ENCODE data around the gene ADAMTS7.
"Not testable (repeated sequence)": the region's sequence is repeated elsewhere in the genome, so short reads cannot be mapped to it uniquely, and the experiment has no call there.

Gene ADAMTS7

DNA sequence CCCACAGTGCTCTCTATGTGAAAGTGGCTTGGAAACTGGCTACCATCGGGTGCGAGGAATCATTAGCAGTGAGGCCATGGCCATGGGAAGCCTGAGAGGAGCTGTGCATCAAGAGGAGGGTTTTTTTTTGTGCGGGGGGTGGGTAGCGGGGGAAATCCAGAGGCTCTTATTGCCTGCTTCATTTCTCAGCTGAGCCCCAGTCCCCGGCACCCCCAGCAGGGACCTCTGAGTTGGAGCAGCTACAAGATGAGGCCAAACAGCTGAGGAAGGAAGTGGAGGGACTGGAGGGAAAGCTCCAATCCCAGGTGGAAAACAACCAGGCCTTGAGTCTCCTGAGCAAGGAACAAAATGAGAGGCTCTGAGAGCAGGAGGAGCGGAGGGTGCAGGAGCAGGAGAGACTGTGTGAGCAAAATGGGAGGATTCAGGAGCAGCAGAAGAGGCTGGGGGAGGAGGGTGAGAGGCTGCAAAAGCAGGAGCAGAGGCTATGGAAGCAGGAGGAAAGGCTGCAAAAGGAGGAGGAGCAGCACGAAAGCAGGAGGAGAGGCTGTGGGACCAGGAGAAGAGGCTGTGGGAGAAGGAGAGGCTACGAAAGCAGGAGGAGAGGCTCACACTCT lies 76.7 kb downstream of the ADAMTS7 start:
- H3K27ac ChIP-seq, result no peak overlapping the region
- 0 out of 20 replicates have a peak, but pooled peaks cover 0 to 3% (median 0%) of the 10 kb centered on the region in 10 experiments for H3K4me1 ChIP-seq
- H3K9ac ChIP-seq, result no peak overlapping the region
- no peaks in the 10 kb centered on the region for H4K20me1 ChIP-seq
- H3K4me3 ChIP-seq, result no peak overlapping the region
- no peak for TF ChIP-seq Cebpa-rat (IDR thresholded peaks at IDR 0.05)
- no peaks in the 10 kb centered on the region for H3K36me3 ChIP-seq
- no peaks in the 10 kb centered on the region for H3K9me3 ChIP-seq (replicated peaks in 1 of 11)
- no peaks in the 10 kb centered on the region for H3K27me3 ChIP-seq
- no peak overlapping the region for H3K4me2 ChIP-seq

DNA sequence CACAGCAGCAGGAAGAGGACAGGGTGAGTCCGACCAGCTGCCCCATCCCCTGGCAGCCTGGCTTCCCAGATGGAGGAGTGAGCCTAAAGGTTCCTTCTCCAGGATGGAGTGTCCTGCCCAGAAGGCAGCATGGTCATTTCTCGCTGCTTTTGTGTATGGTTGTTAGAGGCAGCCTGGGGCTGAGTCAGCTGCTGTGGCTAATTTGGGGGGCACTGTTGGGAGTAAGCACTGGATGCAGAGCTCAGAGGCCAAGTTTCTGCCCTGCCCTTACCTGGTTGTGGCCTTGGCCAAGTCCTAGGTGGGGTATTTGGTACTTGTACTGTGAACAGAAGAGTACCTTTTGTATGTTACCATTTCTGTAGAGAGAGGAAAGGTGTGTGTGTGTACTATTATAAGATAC lies 78.6 kb downstream of the ADAMTS7 start:
- H3K27me3 ChIP-seq, result no peaks in the 10 kb centered on the region
- H3K36me3 ChIP-seq, result no peaks in the 10 kb centered on the region
- no peaks in the 10 kb centered on the region for H4K20me1 ChIP-seq
- no peaks in the 10 kb centered on the region for H3K9me3 ChIP-seq (replicated peaks in 1 of 11)
- no peak overlapping the region for H3K4me2 ChIP-seq
- TF ChIP-seq Cebpa-rat (IDR thresholded peaks at IDR 0.05), result no peak
- H3K27ac ChIP-seq, result no peak overlapping the region
- H3K9ac ChIP-seq, result no peak overlapping the region
- H3K4me3 ChIP-seq, result no peak overlapping the region
- H3K4me1 ChIP-seq, result peaks cover 0 to 8% (median 2%) of the 10 kb centered on the region in 10 experiments; a peak in 4 of 20 replicates

DNA sequence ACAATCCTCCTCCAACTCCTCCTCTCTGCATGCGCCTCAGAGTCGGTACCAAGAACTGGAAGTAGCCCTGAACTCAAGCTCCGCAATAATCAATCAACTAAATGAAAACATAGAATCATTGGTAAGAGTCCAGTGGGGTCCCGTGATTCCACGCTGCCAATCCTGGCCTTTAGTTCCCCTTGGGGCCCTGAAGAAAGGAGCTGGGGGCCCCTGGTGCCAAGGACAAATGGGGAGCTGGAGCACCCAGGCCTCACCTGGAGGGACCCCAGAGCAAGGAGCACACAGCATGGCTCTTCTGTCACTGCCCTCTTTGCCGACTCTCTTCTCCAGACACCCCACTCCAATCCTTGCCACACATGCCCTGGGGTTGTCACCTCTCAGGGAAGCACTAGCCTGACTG lies 80.3 kb downstream of the ADAMTS7 start:
- Histone ChIP-seq H3K4me2 (no peak overlapping the region), H3K4me1 (peaks cover 0 to 12% (median 5%) of the 10 kb centered on the region in 10 experiments; a peak in 4 of 20 replicates), H3K9ac (no peak overlapping the region), H3K36me3 (no peaks in the 10 kb centered on the region), H4K20me1 (no peaks in the 10 kb centered on the region), H3K27ac (no peak overlapping the region), H3K27me3 (no peaks in the 10 kb centered on the region), H3K9me3 (replicated peaks in 1 of 11) (no peaks in the 10 kb centered on the region), H3K4me3 (no peak overlapping the region)
- TF ChIP-seq Cebpa-rat (IDR thresholded peaks at IDR 0.05), result no peak

DNA sequence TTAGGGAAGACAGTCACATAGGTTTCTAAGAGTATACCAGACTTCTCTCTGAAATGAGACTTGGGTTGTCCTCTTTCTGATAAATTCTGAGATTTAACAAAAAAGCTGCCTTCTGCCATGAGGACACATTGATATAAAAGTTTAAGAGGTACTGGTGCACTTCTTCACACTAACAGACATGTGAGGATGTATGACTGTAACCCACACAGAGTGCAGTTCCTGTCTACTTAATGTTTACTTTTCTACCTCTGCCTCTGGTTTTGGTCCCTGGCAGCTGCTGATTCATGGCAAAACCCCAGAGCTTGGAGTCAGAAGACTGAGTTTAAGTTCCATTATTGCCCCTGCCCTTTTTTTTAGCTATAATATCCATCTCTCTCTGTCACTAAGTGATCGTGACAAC lies 82.8 kb downstream of the ADAMTS7 start:
- Histone ChIP-seq H3K4me2 (peak overlapping the region in 1 of 11 experiments; percentile 15; a peak in 1 of 22 replicates), H3K4me1 (peaks cover 0 to 12% (median 3%) of the 10 kb centered on the region in 10 experiments; a peak in 4 of 20 replicates)
- not testable (repeated sequence) for H3K4me3 ChIP-seq; H4K20me1 ChIP-seq; H3K9ac ChIP-seq; H3K27ac ChIP-seq; H3K27me3 ChIP-seq; H3K9me3 ChIP-seq (replicated peaks in 1 of 11); H3K36me3 ChIP-seq

DNA sequence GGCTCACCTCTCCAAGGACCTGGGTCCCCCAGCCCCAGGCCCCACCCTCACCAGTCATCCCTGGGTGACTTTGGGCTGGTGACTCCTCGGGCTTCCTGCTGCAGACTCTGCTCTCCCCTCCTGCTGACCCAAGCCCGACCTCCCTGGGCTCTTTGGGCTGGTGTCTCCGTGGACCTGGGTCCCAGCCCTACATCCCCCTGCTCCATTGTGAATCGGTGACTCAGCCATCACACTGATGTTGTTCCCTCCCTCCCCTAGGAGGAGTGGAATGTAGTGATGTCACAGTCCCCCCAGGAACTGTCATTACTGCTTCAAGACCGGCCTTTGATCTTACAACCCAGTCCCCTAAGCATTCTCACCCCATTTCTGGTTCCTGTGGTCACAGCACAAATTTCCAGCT lies 83.7 kb downstream of the ADAMTS7 start:
- no peaks in the 10 kb centered on the region for H3K27me3 ChIP-seq
- H3K27ac ChIP-seq, result no peak overlapping the region
- H3K4me1 ChIP-seq, result peaks cover 0 to 12% (median 3%) of the 10 kb centered on the region in 10 experiments; a peak in 4 of 20 replicates
- H4K20me1 ChIP-seq, result no peaks in the 10 kb centered on the region
- H3K36me3 ChIP-seq, result no peaks in the 10 kb centered on the region
- no peak overlapping the region for H3K4me3 ChIP-seq
- no peak overlapping the region for H3K9ac ChIP-seq
- H3K4me2 ChIP-seq, result peak overlapping the region in 3 of 11 experiments; percentile 1 to 12 (median 4); a peak in 2 of 22 replicates
- TF ChIP-seq Cebpa-rat (IDR thresholded peaks at IDR 0.05), result no peak
- H3K9me3 ChIP-seq (replicated peaks in 1 of 11), result no peaks in the 10 kb centered on the region

DNA sequence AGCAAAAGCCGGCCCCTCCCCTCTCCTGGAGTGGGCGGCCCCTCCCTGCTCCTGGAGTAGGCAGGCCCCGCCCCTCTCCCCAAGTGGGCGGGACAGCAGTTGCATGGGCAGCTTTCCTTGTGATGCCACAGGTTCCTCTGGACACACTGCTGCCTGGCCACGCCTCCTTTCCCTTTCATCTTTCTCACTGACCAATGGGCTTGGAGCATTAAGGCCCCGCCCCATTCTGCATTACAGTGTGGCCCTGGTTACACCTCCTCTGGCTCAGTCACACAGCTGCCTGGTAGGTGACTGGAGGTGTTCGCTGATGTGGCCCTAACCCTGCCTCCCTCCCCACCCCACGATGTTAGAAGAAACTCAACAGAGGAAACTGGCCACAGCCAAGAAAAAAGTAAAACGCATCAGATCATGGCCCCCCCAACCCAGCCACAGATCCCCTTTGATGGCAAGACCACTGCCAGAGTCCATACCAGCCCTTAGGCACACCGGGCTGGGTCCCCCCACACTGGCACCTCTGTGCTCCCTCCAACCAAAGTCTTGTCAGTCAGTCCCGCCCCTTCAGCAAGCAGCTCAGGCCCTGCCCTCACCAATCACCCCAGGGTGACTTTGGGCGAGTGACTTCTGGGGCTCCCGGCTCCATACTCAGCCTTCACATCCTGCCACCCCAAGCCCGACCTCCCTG lies 84.3 kb downstream of the ADAMTS7 start:
- no peak for TF ChIP-seq Cebpa-rat (IDR thresholded peaks at IDR 0.05)
- Histone ChIP-seq H3K36me3 (no peaks in the 10 kb centered on the region), H3K4me1 (peaks cover 0 to 12% (median 3%) of the 10 kb centered on the region in 10 experiments; a peak in 4 of 20 replicates), H4K20me1 (no peaks in the 10 kb centered on the region), H3K9me3 (replicated peaks in 1 of 11) (no peaks in the 10 kb centered on the region), H3K27me3 (no peaks in the 10 kb centered on the region), H3K4me2 (peak overlapping the region in 2 of 11 experiments; percentile 4 to 12; a peak in 2 of 22 replicates), H3K9ac (no peak overlapping the region), H3K27ac (no peak overlapping the region), H3K4me3 (no peak overlapping the region)

DNA sequence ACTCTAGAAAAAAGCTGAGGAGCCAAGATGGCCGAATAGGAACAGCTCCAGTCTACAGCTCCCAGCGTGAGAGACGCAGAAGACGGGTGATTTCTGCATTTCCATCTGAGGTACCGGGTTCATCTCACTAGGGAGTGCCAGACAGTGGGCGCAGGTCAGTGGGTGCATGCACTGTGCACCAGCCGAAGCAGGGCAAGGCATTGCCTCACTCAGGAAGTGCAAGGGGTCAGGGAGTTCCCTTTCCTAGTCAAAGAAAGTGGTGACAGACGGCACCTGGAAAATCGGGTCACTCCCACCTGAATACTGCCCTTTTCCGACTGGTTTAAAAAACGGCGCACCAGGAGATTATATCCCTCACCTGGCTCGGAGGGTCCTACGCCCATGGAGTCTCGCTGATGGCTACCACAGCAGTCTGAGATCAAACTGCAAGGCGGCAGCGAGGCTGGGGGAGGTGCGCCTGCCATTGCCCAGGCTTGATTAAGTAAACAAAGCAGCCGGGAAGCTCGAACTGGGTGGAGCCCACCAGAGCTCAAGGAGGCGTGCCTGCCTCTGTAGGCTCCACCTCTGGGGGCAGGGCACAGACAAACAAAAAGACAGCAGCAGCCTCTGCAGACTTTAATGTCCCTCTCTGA lies 91.3 kb downstream of the ADAMTS7 start:
- H3K4me3 ChIP-seq, result peak overlapping the region in 1 of 10 experiments; percentile 35; a peak in 3 of 20 replicates

DNA sequence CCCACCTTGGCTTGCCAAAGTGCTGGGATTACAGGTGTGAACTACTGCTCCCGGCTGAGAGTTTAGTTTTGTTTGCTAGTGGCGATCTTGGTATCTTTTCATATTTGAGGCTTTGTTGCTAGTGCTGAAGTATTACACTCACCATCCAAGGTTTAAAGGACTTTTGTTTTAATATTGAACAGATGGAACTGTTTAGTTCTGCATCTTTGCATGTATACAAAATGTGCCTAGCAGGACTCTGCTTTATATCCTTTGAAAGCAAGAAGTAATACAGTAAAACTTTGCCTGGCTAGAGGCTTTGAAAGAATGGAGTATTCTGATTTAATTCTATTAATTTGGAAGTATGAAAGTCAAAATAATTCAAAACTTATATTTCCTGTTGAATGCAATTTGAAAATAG lies 92.4 kb downstream of the ADAMTS7 start:
- Histone ChIP-seq H4K20me1 (no peaks in the 10 kb centered on the region), H3K9ac (no peak overlapping the region), H3K4me2 (peak overlapping the region in 1 of 11 experiments; percentile 55; a peak in 1 of 22 replicates), H3K36me3 (no peaks in the 10 kb centered on the region), H3K4me3 (no peak overlapping the region), H3K4me1 (peaks cover 4 to 17% (median 10%) of the 10 kb centered on the region in 10 experiments; a peak in 12 of 20 replicates), H3K9me3 (replicated peaks in 1 of 11) (peaks cover 8 to 16% (median 13%) of the 10 kb centered on the region in 11 experiments; a peak in 18 of 22 replicates), H3K27me3 (no peaks in the 10 kb centered on the region), H3K27ac (no peak overlapping the region)
- TF ChIP-seq Cebpa-rat (IDR thresholded peaks at IDR 0.05), result no peak

More for the DNA sequence above, 91.3 kb downstream of the ADAMTS7 start:
- Histone ChIP-seq H3K9ac (peak overlapping the region in 3 of 11 experiments; percentile 34 to 58 (median 49); a peak in 5 of 22 replicates), H3K4me2 (peak overlapping the region; percentile 36 to 68 (median 49); a peak in 21 of 22 replicates), H3K4me1 (peaks cover 4 to 17% (median 10%) of the 10 kb centered on the region in 10 experiments; a peak in 12 of 20 replicates), H3K27ac (peak overlapping the region in 7 of 11 experiments; percentile 30 to 69 (median 55); a peak in 13 of 22 replicates)
- not testable (repeated sequence) for H4K20me1 ChIP-seq; H3K36me3 ChIP-seq; H3K27me3 ChIP-seq; H3K9me3 ChIP-seq (replicated peaks in 1 of 11)

DNA sequence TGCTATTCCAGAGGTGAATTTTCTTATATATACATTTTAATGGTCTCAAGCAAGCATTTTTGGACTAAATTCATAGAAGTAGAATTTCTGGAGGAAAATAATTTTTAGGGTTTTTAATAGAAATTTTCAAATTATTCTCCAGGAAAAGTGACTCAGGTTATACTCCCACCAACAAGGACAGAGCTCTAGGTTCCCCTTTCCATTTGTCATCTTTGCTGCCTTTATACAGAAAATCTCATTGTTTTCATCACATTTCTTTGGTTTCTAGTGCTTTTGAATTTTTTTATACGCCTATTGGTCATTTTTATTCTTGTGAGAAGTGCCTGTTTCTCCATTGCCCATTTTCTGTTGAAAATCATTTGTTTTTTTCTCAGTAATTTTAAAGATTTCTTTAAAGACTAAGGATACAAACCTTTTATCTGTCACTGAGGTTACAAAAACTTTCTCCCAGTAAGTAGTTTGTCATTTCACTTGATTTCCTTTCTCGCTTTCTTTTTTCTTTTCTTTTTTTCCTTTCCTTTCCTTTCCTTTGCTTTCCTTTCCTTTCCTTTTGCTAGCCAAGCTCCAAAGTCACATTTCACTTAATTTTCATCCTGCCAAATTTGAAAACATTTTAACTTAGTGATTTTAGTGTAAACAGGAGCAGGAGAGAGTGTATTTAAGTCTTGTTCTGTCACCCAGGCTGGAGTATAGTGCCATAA lies 93.2 kb downstream of the ADAMTS7 start:
- no peak for TF ChIP-seq Cebpa-rat (IDR thresholded peaks at IDR 0.05)
- Histone ChIP-seq H3K36me3 (no peaks in the 10 kb centered on the region), H3K27me3 (no peaks in the 10 kb centered on the region), H3K4me3 (no peak overlapping the region), H3K27ac (no peak overlapping the region), H3K9ac (no peak overlapping the region), H3K4me2 (no peak overlapping the region), H3K9me3 (replicated peaks in 1 of 11) (peaks cover 15 to 23% (median 20%) of the 10 kb centered on the region in 11 experiments), H3K4me1 (peaks cover 4 to 17% (median 10%) of the 10 kb centered on the region in 10 experiments; a peak in 12 of 20 replicates), H4K20me1 (no peaks in the 10 kb centered on the region)

Data from BLaER1 treated with 17β-estradiol and CSF1 and Interleukin-3, amounts not matched to agents 10 nM and 100 nM (cell line).